Globus pallidus (tissue), 1 donor: ENCODE results near the gene APOBEC3C.
"Not testable (repeated sequence)": the region's sequence is repeated elsewhere in the genome, so short reads cannot be mapped to it uniquely, and the experiment has no call there.

Source experiments
- DNase-seq: peaks from one replicate; pipeline ENCODE4 v3.0.0-alpha.2; 2015; ENCODE audit warnings: low spot score

Gene APOBEC3C

DNA sequence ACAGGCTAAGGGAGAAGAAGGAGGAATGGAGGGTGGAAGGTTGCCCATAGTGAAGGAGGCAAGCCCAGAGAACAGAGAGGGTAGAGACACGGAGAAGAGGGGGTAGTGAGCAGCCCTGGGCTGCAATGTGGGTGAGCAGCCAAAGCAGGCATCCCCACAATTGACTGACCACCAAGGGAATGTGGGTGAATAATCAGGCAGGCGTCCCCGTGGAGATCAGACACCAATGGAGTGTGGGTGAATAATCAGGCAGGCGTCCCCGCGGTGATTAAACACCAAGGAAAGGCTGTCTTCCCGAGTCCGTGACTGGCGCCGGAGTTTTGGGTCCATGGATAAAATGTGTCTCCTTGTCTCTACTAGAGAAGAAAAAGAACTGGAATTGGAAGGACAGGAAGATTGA lies 47.9 kb downstream of the APOBEC3C start:
- DNase-seq = not testable (repeated sequence)

DNA sequence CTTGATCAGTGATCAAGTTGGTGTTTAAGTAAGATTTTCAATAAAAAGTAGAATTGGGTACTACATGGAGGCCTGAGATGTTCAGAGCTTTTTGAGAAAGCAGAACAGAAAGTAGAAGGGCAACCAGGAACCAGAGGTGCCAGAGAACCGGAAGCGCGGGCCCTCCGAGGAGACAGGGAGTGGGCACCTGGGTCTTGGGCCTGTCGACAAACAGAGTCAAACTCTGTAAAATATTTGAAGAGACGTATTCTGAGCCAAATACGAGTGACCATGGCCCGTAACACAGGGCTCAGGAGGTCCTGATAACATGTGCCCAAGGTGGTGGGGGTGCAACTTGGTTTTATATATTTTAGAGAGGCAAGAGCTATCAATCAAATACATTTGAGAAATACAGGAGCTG lies 49.8 kb downstream of the APOBEC3C start:
- not testable (repeated sequence) for DNase-seq

DNA sequence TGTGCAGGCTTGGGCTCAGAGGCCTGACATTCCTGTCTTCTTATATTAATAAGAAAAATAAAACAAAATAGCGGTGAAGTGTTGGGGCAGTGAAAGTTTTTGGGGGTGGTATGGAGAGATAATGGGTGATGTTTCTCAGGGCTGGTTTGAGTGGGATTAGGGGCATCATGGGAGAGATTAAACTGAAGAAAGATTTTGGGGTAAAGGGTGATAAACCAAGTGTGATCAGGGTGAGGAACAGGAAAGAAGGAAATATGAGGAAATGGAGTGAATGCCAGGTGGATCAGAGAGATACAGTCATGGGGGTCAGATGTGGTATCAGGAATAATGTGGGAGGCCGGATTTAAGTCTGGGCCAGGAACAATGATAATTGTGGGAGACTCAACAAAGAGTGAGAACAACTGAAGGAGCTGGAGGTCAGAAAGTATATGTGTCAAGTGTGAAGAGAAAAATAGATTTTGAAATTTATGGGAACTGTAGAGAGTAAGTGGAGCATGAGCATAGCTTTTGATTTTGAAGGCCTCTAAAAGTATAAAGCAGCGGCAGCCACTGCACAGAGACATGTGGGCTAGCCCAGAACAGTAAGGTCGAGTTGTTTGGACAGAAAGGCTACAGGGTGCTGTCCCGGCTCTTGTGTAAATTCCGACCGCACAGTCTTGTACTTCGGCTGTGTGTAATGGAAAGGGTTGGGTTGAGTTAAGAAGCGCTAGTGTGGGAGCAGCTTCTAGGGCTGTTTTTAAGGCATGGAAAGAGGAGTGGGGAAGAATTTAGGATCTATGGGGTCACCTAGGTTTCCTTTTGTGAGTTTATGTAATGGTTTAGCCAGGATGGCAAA lies 52.6 kb downstream of the APOBEC3C start:
- not testable (repeated sequence) for DNase-seq

DNA sequence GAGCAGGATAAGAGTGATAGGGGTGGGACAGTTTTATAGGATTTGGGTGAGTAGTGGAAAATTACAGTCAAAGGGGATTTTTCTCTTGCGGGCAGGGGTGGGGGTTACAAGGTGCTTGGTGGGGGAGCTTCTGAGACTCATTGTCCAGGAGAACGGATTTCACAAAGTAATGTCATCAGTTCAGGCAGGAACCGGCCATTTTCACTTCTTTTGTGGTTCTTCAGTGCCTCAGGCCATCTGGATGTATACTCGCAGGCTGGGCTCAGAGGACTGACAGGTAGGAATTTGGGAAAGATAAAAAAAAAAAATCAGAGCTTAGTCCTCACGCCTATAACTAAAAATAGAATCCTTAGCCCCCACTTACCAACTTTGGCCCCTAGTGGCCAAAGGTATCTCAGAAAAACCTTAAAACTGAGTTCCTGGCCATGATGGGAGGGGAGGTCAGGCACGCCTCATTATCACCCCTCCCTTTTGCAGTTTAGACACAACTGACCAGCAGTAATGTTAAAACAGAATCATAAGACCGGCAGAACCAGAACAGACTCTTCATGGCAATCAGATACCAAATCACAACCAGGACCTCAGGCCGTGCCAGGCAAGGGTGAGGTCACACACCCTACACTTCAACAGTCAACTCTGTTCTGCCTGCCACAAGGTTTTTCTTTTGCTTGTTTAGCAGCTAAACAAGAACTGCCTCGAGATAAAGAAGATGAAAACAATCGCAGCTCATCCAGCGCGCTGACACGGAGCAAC lies 54.2 kb downstream of the APOBEC3C start:
- DNase-seq = no peak
